A673 (cell line): ENCODE measurements around the gene SRD5A1.

Experiments
- CTCF ChIP-seq: fragments of 300-800, 200-600 bp; sonication (generic); conservative IDR thresholded peaks from 2 replicates; pipeline ENCODE4 v1.5.1; 2017; ENCODE audit warnings: low read depth, mild to moderate bottlenecking, antibody characterized with exemption, low read length, moderate library complexity, mixed read lengths
- EZH2 ChIP-seq: fragments of 200-600 bp; sonication (generic); IDR thresholded peaks from 2 replicates; pipeline ENCODE4 v1.6.1; 2017; ENCODE audit warnings: borderline replicate concordance, low read depth, mild to moderate bottlenecking, mixed read lengths, antibody characterized with exemption, low read length; ENCODE audit not compliant: poor library complexity, severe bottlenecking

- TF ChIP-seq CTCF: no peak
- no peak for TF ChIP-seq EZH2
Observed at GRCh38 chr5:6683241-6683640, 50.0 kb downstream of the SRD5A1 start.
